ENCODE results near the gene RNF168.

Gene RNF168

DNA sequence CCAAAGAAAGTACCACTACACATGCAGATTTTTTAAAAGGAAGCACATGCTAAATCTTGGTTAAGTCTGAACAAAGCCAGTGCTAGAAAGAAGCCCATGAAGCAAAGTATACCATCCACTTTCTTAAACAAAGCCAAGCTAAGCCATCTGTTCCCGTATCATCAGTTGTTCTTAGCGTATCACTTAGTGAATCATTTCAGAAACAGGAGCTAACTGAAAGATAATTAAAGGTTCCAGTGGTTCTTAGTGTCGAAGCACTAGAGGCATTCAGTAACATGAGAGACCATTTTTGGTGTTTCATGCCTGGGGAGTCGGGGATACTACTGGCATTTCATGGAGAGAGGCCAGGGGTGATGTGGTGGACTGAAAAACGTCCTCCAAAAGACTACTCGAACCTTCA is 84.2 kb downstream of the RNF168 start:
- TF ChIP-seq HDGF (IDR thresholded peaks at IDR 0.05; ENCODE audit: borderline replicate concordance): no peak
- TF ChIP-seq, protein P1, sequence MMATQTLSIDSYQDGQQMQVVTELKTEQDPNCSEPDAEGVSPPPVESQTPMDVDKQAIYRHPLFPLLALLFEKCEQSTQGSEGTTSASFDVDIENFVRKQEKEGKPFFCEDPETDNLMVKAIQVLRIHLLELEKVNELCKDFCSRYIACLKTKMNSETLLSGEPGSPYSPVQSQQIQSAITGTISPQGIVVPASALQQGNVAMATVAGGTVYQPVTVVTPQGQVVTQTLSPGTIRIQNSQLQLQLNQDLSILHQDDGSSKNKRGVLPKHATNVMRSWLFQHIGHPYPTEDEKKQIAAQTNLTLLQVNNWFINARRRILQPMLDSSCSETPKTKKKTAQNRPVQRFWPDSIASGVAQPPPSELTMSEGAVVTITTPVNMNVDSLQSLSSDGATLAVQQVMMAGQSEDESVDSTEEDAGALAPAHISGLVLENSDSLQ (IDR thresholded peaks at IDR 0.05): no peak
- no peak for TF ChIP-seq SUZ12 (IDR thresholded peaks at IDR 0.05)
- TF ChIP-seq NFRKB (IDR thresholded peaks at IDR 0.05): no peak
- TF ChIP-seq FOXK2 (IDR thresholded peaks at IDR 0.05): no peak
- TF ChIP-seq ZNF384 (IDR thresholded peaks at IDR 0.05): no peak
- TF ChIP-seq L3MBTL2 (conservative IDR thresholded peaks at IDR 0.05): no peak
- TF ChIP-seq BHLHE40 (IDR thresholded peaks at IDR 0.05; ENCODE audit: borderline replicate concordance): no peak
- no peak for TF ChIP-seq SP1 (IDR thresholded peaks at IDR 0.05)
- ChIA-PET POLR2A (no interaction called here), CTCF (no interaction called here)
- no peak for DNase-seq (ENCODE audit: extremely low spot score)
